ENCODE measurements around the gene GOLGA6L26.
"Not testable (repeated sequence)": the region's sequence is repeated elsewhere in the genome, so short reads cannot be mapped to it uniquely, and the experiment has no call there.

- not testable (repeated sequence) for TF ChIP-seq CTCF (IDR thresholded peaks at IDR 0.05; ENCODE audit: insufficient read depth, low read depth, low read length); EZH2 (IDR thresholded peaks at IDR 0.05; ENCODE audit: insufficient read depth, low read length)
Measured at GRCh38 chr15:23364261-23364660, 30.3 kb upstream of the GOLGA6L26 start.
